HCEC 1CT (cell line): Measurements from ENCODE around the gene HIP1.
"Not testable (repeated sequence)": the region's sequence is repeated elsewhere in the genome, so short reads cannot be mapped to it uniquely, and the experiment has no call there.

Source experiments
- DNase-seq: peaks from one replicate; pipeline ENCODE4 v3.0.0-alpha.2; 2017

The HIP1 gene

DNA sequence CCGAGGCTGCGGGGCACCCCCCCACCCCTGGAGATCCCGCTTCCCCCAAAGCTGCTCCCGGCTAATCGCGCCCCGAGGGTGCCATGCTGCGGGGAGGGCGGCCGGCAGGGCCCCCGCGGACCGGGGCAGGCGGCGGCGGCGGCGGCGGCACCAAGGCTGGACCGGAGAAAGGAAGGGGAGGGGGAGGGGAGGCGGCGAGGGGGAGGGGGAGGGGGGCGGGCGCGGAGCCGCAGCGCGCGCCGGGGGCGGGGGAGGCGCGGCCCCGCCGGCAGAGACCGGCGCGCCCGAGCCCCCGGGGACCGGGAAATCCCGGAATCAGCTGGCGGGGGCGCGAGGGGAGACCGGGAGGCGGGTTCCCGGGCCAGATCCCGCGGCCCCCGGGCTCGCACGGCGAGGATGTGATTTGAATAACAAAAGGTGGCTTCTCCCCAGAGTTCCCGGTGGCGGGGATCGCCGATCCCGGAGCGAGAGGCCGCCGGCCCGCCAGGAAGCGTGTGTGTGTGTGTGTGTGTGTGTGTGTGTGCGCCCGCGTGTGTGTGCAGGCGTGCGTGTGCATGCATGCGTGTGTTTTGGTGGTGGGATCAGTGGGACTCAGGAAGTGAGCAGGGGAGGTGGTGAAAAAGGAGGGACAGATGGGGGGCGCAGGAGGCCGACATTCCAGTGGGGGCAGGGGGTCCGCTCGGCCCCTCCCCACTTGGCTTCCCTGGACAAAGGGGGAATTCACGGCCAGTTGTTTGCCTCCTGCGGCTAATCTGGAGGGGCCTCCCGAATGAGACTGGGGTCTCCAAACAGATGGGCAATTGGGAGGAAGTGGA is 99.5 kb downstream of the HIP1 start:
- DNase-seq = peak; percentile 29

DNA sequence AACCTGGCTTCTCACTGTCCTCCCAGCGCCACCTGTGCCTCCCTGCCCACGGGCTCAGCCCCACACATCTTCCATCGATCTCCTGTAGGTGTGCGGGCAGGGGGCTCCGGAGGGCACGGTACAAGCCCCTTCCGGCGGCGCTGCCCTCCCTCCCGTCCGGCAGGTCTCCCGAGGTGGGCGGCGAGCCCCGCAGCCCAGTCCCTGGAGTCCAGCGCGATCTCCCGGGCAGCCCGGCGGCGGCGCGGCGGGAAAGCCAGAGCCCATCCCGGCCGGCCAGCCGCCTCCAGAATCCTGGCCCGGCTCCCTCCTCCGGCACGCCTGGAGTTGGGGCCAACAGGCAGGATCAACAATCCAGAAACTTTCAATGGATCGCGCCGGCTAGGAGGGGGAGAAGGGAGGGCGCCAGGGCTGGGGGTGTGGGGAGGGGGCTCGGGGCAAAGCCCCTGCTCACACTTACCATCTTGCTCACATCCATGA is 100.1 kb downstream of the HIP1 start:
- DNase-seq = peak; percentile 25

DNA sequence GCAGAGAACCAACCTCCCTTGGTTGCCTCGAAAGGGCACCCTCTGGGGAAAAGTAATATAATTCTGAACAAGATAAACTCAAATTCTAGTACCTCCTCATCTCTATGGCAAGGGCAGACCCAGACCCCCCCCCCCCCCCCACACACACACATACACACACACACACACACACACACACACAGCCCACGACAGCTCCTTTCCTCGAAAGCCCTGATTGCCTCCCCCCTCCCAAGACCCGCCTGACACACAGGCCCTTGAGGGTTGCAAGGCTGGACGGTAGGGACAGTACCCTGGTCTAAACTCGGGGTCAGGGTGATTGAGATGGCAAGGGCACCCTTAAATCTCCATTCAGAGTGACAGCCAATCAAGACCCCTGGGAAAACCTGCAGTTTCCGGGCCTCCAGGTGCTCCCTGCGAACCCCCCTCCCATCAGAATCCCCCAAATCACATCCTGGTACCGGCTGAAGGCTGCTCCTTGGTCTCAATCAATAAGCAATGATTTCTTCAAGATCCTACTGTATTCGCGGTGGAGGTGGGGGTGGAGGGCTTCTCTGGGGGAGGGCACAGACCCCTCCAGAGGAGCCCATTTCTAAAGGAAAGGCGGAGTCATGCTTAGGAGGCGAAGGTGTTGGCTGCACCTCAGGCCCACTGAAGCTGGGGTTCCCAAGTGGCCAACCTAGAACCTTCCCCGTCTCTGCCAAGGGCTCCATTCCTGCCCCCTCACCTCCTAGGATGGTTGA is 100.7 kb downstream of the HIP1 start:
- DNase-seq = no peak

DNA sequence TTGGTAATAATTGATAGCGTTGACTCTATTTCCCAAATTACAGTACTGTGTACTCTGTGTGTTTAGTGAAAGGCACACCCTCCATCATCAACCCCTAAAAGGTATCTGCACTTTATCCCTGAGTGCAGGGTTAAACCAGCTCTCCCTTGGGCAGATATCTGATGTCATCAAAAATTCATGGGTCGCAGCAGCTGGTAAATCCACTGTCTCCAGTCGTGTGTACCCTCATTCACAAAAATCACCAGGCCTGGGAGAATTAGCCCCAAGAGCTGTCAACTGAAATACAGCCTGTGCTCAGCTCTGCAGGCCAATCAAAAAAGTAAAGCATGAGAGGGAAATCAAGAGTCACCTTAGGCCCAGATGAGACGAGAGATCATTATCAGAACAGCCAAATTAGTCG is 103.7 kb downstream of the HIP1 start:
- DNase-seq = no peak

DNA sequence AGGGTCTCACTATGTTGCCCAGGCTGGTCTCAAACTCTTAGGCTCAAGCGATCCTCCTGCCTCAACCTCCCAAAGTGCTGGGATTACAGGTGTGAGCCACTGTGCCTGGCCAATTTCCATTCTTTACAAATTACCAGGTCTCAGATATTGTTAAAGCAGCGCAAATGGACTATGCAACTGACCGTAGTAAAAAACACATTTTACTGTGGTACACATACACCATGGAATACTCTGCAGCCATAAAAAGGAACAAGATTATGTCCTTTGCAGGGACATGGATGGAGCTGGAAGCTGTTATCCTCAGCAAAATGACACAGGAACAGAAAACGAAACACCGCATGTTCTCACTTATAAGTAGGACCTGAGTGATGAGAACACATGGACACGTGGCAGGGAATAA is 106.2 kb downstream of the HIP1 start:
- not testable (repeated sequence) for DNase-seq

DNA sequence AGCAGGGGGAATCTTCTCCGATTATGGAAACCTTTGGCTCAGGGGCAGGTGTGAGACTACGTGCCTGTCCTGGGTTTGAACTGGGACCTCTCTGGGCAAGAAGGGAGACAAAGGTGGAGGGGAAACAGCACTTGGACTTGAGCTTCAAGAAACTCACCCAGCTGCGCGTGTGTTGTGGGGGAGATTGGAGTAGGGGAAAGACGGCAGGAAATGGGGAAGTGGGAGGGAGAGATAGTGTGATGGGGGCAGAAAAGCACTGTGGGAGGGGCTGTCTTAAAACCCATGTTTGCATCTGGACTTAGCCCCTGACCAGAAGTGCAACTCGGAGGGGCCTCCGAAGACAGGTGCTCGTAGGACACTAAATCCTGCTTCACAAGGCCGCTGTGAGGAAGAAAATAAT is 107.0 kb downstream of the HIP1 start:
- no peak for DNase-seq

DNA sequence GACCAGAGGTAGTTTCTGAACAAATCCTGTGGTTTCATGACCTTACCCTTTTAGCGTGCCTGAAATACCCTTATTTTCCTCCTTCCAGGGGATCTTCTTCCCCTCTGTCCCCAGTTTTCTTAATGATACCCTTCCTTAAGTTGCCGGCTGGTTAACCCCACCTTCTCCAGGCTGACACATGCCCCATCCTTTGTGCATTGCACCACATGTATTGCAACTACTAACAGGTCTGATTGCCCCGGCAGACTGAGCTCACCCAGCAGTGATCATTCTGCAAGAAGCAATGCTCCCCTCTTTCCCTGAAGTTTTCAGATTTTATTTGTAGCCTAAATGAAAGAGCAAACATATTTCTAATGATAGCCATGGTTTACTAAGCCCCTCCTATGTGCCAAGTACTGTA is 108.2 kb downstream of the HIP1 start:
- DNase-seq = no peak

DNA sequence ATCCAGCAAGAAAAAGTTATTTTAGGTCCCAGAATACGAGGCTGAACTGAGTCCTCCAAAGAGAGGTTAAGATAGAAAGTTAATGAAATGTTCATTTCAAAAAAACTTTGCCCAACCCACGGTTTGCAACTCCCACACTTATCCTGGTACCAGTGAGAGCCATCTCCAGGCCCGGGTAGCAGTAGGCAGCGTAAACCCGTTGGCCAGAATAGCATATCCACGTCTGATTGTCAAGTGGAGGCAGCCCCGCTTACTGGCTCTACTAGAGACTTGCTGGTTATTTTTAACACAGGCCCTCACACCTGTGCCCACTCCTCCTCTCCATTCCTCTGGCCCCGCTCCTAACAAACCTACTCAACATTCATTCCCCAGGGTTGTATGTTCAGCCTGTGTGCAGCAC is 109.7 kb downstream of the HIP1 start:
- DNase-seq = no peak

DNA sequence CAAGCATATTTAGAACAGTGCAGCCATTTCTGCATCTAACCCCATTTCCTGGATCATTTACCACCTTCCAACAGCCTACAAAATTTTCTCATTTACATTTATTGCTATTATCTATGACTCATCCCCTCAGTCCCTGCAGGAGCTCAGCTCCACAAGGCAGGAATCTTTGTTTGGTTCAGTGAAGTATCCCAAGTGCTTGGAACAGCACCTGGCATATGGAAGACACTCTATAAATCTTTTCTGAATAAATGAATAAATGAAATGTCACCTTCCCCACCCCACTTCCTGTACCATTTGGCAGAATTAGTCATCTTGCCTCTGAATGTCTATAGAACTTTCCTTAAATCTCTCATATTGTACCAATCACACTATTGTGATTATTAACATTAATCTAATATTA is 110.7 kb downstream of the HIP1 start:
- no peak for DNase-seq

DNA sequence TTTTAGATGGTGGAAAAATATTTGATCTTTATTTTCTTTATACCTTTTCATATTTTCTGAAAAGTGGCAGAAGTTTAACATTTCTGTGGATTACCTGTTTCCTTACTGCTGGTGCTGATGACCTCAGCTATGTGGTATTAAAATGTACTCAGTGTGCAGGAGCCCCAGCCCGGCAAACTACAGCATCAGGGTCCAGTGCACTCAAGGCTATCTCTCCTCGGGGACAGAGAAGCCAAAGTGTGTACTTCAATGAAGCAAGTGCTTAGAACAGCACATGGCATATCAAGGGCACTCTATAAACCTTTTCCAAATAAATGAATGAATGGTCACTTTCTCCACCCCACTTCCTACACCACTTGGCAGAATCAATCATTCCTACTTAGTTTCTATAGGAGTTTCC is 111.8 kb downstream of the HIP1 start:
- DNase-seq = no peak

DNA sequence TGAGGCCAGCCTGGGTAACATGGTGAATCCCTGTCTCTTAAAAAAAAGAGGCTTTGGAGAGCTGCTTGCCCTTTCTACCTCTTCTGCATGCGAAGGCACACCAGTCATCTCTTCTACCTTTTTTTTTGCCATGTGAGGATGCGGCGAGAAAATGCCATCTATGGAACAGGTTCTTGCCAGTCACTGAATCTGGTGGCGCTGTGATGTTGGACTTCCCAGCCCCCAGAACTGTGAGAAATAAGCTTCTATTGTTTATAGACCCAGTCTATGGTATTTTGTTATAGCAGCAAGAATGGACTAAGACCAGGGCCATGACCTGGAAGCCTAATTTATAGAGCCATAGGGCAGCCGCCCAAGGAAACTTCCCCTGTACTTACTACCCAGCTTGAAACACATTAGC is 112.9 kb downstream of the HIP1 start:
- DNase-seq = no peak

DNA sequence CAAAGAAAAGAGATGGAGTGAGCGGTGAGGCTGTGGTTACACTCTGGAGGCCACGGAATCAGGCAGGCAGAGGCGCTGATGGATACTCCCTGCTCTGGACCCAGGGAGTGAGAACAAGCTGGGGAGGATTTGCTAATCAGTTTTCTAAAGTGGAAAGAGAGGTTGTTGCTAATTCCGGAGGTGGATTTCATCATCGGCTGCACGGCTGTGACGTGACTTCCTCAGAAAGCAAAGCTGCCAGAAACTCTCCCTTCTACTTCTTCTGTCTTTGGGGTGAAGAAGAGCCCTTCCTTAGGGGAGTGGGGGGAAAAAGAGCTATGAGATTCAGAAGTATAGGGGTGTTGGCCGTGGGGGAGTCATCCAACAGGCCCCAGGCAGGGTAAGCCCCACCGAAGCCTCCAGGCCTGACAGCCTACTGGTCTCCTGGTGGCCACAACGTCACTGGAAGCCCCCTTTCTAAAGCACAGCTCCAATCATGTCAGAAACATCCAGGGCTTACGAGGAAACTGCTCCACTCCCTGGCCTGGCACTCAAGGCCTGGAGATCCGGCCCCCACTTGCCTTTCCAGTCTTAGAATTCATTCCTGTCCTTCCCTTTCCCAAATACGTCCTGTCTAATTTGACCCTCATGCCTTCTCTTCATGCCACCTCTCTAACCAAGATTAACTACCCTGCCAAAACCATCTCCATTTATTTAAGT is 114.5 kb downstream of the HIP1 start:
- DNase-seq = no peak

DNA sequence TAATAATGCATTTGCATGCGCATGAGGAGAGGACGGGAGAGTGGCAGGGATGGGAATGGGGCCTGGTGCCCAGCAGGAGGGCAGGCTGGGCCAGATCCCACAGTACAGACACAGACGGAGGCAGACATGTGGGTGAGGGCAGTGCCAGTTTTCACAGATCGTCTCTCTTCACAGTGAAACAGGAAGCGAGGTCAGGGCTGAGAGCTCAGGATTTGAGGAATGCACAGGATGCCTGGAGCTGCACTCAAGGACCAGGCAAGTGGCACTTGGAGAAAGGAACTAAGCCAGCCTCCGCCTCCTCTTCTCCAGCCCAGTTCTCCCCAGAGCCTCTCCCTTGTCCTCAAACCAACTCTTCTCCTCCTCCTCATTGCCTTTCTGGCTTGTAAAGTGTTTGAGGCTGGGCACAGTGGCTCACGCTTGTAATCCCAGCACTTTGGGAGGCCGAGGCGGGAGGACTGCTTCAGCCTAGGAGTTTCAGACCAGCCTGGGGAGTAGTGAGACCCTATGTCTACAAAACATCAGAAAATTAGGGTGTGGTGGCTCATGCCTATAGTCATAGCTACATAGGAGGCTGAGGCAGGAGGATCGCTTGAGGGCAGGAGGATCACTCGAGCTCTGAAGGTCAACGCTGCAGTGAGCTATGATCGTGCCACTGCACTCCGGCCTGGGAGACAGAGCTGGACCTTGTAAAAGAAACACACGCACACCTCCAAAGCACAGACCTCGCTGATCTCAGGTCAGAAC is 115.2 kb downstream of the HIP1 start:
- no peak for DNase-seq

DNA sequence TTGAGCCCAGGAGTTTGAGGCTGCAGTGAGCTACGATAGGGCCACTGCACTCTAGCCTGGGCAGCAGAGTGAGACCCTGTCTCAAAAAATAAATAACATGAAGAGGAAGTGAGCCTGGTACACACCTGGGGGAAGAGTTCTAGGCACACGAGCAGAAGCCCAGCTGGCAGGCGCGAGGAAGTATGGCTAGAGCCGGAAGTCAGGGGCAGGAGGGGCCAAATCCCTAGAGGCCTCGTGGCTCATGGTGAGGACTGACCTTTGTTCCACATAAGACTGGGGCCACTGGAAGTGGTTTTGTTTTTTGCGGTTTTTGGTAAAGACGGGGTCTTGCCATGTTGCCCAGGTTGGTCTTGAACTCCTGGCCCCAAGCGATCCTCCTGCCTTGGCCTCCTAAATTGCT is 117.6 kb downstream of the HIP1 start:
- no peak for DNase-seq

DNA sequence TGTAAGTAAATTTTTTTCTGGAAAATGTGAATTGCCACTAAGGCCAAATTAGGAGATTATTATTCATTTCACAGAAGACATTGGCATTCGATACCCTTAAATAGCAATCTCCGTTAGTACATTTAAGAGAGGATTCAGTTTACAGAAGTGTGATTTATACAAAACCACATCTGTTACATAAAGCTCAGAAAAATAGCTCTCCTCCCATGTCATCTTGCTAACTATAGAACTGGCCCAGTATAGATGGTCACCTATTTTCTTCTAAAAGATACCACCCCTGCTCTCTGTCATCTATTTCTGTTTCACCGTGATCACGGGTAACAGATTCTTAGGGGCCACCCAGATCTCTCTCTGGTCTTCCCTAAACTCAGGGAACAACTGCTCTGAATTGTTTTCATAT is 119.1 kb downstream of the HIP1 start:
- no peak for DNase-seq

DNA sequence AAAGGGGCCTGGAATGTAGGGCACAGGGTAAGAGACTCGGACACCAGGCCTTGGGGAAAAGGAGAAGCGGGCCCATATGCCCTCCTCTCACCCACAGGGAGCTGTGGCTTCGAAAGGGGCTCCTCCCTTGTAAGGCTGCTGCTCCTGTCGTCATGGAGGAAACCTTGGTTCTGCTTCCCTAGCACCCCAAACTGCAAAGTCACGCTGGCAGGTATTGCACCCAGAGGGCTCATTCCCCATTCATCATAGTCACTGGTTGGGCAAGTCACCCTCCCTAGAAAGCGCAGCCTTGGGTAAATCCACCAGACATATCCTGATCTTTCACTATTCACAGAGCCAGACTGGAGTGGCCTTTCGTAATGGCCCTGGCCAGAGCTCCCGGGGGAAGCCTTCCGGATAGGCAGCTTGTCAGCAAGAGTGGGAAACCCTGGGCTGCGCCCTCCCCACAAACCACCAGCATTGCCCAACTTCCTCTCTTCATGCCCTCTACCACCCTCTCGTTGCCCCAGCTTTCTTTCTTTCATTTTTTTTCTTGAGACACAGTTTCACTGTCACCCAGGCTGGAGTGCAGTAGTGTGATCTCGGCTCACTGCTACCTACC is 121.0 kb downstream of the HIP1 start:
- no peak for DNase-seq

DNA sequence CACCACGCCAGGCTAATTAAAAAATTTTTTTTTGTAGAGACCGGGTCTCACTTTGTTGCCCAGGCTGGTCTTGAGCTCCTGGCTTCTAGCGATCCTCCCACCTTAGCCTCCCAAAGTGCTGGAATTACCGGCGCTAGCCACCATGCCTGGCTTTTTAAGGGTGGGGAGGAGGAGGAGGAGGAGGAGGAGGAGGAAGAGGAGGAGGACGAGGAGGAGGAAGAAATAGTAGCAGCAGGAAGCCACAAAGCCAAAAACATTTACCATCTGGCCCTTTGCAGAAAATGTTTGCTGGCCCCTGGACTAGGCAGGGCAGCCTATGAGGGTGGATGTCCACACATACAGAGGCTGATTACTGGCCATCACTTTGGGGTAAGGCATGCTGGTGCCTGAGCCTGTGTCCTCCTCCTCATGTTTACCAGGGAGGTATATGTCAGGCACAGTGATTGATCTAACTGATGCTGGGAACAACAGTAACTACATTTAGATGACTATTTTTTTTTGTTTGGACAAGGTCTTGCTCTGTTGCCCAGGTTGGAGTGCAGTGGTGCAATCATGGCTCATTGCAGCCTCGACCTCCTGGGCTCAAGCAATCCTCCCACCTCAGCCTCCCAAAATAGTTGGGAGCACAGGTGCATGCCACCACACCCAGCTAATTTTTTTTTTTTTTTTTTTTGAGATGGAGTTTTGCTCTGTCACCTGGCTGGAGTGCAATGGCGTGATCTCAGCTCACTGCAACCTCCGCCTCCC is 122.1 kb downstream of the HIP1 start:
- DNase-seq = no peak

DNA sequence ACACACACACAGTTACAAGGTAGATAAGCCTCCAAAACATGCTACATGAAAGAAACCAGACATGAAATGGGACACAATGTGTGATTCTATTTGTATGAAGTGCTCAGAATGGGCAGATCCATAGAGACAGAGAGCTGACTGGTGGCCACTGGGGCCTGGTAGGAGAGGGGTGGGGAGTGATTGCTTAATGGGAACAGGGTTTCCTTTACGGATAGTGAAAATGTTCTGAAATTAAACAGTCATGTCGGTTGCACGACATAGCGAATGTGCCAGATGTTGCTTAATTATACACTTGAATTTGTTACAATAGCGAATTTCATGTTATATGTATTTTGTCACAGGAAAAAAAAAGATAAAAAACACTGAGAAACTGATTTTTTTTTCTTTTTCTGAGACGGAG is 124.3 kb downstream of the HIP1 start:
- no peak for DNase-seq

DNA sequence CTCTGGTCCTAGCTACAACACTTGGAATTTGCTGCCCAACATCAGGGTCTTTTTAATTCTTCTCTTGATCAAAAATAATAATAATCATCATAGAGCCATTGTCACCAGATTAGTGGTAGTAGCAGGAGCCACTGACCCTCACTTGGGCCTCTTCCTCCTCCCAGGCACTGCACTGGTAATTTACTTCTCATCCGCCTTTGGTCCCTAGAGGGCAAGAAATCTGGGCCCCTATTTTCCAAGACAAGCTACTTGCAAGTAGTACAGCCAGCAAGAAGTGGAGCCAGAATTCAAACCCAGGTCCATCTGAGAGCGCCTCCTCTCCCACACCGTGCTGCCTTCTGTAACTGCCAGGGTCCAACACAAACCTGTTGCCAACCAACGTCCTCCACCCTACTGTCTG is 125.4 kb downstream of the HIP1 start:
- DNase-seq = no peak

DNA sequence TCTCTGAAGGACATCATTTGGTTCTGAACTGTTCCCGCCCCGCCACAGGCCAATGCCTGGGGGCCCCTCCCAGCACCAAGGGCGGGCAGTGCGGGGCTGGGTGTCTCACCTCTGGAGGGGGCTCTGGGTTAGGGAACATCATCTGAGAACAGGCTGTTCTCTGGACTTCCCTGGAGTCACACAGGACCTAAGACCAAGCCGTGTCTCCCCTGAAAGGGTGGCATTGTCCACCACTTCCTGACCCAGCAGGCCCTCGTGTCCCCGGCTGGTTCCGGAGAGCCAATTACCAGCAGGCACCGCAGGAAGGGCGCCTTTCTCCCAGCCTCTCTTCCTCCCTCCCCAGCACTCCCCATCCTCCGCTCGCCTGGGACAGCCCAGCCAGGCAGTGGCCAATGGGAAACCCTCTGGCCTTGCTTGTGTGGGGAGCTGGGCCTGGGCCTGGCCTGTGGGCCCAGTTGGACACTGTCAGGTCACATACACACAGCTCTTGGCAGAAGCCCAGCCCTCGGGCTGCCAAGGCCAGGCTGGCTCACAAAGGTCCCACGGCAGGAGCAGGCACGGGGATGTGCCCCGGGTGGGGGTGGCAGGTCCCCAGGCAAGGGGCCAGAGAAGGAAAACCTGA is 127.1 kb downstream of the HIP1 start:
- no peak for DNase-seq

DNA sequence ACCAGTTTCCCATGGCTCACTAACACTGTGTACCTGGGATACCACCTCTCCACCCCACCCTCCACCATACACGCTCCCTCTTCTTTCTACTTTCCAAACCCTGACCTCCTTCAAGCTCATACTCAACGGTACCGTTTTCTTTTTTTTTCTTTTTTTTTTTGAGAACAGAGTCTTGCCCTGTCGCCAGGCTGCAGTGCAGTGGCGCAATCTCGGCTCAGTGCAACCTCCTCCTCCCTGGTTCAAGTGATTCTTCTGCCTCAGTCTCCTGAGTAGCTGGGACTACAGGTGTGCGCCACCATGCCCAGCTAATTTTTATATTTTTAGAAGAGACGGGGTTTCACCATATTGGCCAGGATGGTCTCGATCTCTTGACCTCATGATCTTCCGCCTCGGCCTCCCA is 129.3 kb downstream of the HIP1 start:
- not testable (repeated sequence) for DNase-seq
